Stomach smooth muscle (tissue), 2 donors: Measurements from ENCODE around the gene TSPAN17.
A peak's percentile ranks its signal among the peaks of the same experiment; 100 is the strongest.

Experiments used
- H3K27ac ChIP-seq: one replicate; pipeline ENCODE4 v1.7.0; 2013; ENCODE audit warnings: mild to moderate bottlenecking, low read length, inconsistent platforms
- H3K27me3 ChIP-seq, 2 donors: one replicate each; pipeline ENCODE4 v1.7.0; 2013; ENCODE audit warnings: low read length in 2 of 2; ENCODE audit not compliant: insufficient read depth in 2 of 2, control insufficient read depth in 1 of 2
- H3K36me3 ChIP-seq, 2 donors: one replicate each; pipeline ENCODE4 v1.7.0; 2013; ENCODE audit warnings: low read length in 2 of 2; ENCODE audit not compliant: control insufficient read depth in 2 of 2, insufficient read depth in 2 of 2
- H3K4me1 ChIP-seq: one replicate; pipeline ENCODE4 v1.7.0; 2013; ENCODE audit warnings: low read length; ENCODE audit not compliant: control insufficient read depth, insufficient read depth
- H3K4me3 ChIP-seq, 2 donors: one replicate each; pipeline ENCODE4 v1.7.0; 2013; ENCODE audit warnings: low read length in 2 of 2
- H3K9ac ChIP-seq, 2 donors: one replicate each; pipeline ENCODE4 v1.7.0; 2013; ENCODE audit warnings: low read length in 2 of 2, mild to moderate bottlenecking in 1 of 2
- H3K9me3 ChIP-seq, 2 donors: one replicate each; pipeline ENCODE4 v1.7.0; 2013; ENCODE audit warnings: low read length in 2 of 2; ENCODE audit not compliant: control insufficient read depth in 2 of 2
- donor health status: healthy.
- donor health status: Pancreatic carcinoma.

TSPAN17 gene

DNA sequence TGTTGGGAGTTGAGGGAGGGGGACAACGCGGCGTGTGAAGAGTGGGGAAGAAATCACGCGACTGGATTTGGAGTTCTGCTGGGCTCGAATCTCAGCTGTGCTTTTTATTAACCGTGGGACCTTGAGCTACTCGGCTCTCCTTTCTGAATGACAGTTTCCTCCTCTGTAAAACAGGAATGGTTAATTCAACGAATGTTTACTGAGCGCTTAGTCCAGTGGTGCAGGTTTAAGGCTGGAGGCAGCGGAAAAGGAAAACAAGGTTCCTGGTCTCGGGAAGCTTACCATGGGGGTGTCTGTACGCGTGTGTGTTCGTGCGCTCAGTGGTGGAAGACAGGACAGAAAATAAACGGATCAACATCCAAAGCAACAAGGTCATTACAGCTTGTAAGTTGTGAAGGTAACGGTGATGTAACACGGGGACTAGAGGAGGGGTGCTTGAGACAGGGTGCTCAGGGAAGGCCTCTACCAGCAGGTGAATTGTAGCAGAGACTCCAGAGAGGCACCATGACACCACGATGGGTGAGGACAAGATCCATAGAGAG, 16.5 kb upstream of the TSPAN17 start:
- Histone ChIP-seq H3K4me3 (peak overlapping the region; percentile 40 to 66), H3K9ac (no peak overlapping the region), H3K4me1 (peaks cover 17% of the 10 kb centered on the region), H3K27me3 (peaks cover 59 to 65% of the 10 kb centered on the region in 2 donors), H3K36me3 (no peaks in the 10 kb centered on the region), H3K9me3 (peaks cover 0 to 4% of the 10 kb centered on the region in 2 donors), H3K27ac (no peak overlapping the region)

DNA sequence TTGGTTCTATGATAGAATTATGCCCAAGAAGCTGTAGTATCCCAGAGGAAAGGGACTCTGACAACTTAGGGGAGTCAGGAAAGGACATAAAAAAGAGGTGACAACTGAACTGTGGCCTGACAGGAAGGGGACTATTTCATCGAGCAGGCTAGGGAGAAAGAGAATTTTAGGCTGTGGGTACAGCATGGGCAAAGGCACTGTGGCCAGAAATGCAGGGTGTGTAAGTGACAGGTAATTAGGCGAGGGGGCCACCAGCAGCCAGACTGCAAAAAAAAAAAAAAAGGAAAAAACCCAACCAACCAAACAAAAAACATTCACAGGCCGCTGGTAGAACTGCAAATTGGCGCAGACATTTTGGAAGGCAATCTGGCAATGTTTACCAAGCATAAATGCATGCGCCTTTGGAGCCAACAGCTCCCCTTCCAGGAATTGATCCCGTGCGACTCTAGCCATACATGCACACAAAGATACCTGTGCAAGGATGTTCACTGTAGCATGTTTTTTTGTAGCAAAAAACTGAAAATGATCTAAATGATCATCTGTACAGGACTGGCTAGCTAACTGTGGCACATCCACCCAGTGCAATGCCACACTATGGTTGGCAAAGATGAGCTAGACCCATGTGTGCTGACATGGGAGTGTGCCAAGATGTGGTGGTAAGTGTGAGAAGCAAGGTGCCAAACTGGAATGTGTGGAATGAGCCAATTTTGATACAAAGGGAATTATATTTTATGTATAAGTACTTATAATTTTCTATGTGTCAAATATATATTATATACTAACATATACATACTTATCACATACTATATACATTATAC, 15.7 kb upstream of the TSPAN17 start:
- H3K36me3 ChIP-seq, result no peaks in the 10 kb centered on the region
- no peak overlapping the region for H3K27ac ChIP-seq
- no peak overlapping the region for H3K4me3 ChIP-seq
- H3K9me3 ChIP-seq, result peaks cover 0 to 4% of the 10 kb centered on the region in 2 donors
- peaks cover 53 to 58% of the 10 kb centered on the region in 2 donors for H3K27me3 ChIP-seq
- H3K4me1 ChIP-seq, result peaks cover 17% of the 10 kb centered on the region
- H3K9ac ChIP-seq, result no peak overlapping the region

DNA sequence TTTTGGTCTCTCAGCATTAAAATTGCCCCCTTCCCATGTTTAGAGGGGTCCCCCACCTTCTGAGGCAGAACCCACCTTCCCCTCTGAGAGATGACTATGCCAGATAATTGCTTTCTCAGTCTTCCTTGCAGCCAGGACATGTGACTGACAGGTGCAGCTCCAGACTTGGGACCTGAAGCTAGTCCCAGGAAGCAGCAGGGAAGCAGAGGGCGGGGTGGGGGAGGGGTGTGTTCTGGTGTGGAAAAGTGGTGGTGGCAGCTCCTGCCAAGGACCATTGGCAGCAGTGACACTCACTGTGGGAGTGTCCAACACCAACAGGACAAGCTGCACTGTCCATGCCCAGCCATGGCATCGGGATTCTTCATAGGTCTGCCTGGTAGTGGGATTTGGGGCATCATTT, 14.5 kb upstream of the TSPAN17 start:
- Histone ChIP-seq H3K27ac (no peak overlapping the region), H3K36me3 (no peaks in the 10 kb centered on the region), H3K9me3 (peaks cover 0 to 4% of the 10 kb centered on the region in 2 donors), H3K9ac (no peak overlapping the region), H3K4me1 (peaks cover 17% of the 10 kb centered on the region), H3K27me3 (peaks cover 42 to 48% of the 10 kb centered on the region in 2 donors), H3K4me3 (no peak overlapping the region)

DNA sequence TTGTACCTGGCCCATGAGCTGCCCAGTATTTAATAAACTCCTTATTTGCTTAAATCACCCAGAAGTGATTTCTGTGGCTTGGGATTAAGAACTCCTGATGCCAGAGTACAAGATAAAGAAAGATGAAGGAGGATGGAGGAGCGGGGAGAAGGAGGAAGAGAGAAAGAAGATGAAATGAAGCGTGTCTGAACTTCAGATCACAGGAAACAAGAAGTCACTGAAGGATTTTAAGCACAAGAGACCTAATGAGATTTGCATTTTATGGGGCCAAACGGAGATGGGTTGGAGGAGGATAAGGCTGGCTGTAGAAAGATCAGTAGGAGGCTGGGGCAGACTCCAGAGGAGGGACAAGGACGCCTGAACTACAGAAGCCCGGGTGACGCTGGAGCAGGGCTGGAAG, 13.7 kb upstream of the TSPAN17 start:
- Histone ChIP-seq H3K9me3 (peaks cover 0 to 4% of the 10 kb centered on the region in 2 donors), H3K27ac (no peak overlapping the region), H3K27me3 (peaks cover 33 to 39% of the 10 kb centered on the region in 2 donors), H3K4me3 (no peak overlapping the region), H3K4me1 (peaks cover 17% of the 10 kb centered on the region), H3K9ac (no peak overlapping the region), H3K36me3 (no peaks in the 10 kb centered on the region)

DNA sequence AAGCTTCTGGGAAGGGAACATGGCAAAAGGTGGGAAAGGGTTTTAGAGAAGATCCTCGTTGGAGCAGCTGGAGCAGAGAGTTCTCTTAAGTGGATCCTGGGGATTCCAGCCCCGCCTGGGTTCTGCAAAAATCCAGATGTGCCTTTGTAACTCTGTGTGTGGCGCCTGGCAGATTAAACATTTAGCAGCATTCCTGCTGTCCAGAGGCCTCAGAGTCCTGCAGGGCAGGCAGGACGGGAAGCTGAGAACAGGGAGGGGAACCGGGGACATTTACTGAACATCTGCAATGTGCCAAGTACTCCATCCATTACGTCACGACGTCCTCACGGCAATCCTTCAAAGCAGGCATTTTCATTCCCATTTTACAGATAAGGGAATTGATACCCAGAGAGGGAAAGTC, 10.9 kb upstream of the TSPAN17 start:
- peaks cover 11 to 13% of the 10 kb centered on the region in 2 donors for H3K27me3 ChIP-seq
- H3K27ac ChIP-seq, result no peak overlapping the region
- H3K9ac ChIP-seq, result no peak overlapping the region
- H3K36me3 ChIP-seq, result no peaks in the 10 kb centered on the region
- H3K4me3 ChIP-seq, result no peak overlapping the region
- peaks cover 4% of the 10 kb centered on the region for H3K4me1 ChIP-seq
- peaks cover 0 to 4% of the 10 kb centered on the region in 2 donors for H3K9me3 ChIP-seq

DNA sequence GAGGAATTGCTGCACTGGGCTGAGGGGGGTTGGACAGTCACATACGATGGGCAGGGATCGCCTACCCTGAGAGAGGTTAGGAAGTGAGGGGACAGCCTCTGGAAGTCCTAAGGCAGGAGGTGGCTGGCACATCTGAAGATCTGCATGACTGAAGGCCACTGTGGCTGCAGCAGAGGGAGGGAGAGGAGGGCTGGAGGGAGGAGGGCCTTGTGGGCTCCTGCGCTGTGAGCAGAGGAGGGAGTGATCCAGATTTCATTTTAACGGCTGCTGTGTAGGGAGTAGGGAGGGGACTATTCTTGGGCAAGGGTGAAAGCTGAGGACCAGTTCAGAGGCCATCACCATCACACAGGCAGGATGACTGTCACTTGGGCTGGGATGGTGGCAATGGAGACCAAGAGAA, 9.7 kb upstream of the TSPAN17 start:
- no peak overlapping the region for H3K27ac ChIP-seq
- no peak overlapping the region for H3K4me3 ChIP-seq
- peaks cover 4% of the 10 kb centered on the region for H3K4me1 ChIP-seq
- peaks cover 4 to 9% of the 10 kb centered on the region in 2 donors for H3K27me3 ChIP-seq
- peaks cover 0 to 4% of the 10 kb centered on the region in 2 donors for H3K9me3 ChIP-seq
- H3K36me3 ChIP-seq, result no peaks in the 10 kb centered on the region
- no peak overlapping the region for H3K9ac ChIP-seq

DNA sequence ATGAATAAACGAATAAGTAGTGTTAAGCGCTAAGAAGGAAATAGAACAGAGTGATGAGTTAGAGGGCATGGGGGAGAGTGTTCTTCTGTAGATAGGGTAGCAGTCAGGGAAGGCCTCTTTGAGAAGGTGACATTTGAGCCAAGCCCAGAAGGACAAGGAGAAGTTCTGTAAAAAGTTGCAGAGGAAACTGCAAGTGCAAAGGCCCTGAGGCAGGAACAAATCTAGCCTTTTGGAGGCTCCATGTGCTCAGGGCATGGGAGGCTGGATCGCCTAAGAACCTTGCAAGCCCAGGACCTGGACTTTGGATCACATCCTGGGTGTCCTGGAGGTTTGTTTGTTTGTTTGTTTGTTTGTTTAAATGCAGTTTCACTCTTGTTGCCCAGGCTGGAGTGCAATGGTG, 8.8 kb upstream of the TSPAN17 start:
- H3K27ac ChIP-seq, result no peak overlapping the region
- H3K36me3 ChIP-seq, result no peaks in the 10 kb centered on the region
- peaks cover 0 to 4% of the 10 kb centered on the region in 2 donors for H3K9me3 ChIP-seq
- peaks cover 0 to 9% of the 10 kb centered on the region in 2 donors for H3K27me3 ChIP-seq
- peaks cover 4% of the 10 kb centered on the region for H3K4me1 ChIP-seq
- no peak overlapping the region for H3K4me3 ChIP-seq
- no peak overlapping the region for H3K9ac ChIP-seq

DNA sequence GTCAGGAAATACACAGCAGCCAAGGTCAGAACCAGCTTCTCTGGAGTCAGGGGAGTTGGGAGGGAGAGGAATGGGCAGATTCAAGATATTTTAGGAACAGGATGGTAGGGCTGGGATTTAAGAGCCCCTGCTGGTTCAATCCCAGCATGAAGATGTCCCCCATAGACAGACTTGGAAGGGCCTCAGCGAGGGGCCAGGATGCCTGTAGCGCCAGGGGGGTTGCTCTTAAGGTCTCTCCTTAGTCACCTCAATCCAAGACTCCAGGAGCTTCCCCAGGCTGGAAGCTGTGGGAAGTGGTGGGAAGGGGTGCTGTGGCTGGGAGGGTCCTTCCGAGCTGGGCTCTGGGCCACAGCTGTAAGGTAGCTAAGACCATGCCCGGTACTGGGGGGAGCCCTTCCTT, 8.1 kb upstream of the TSPAN17 start:
- no peak overlapping the region for H3K9ac ChIP-seq
- H3K36me3 ChIP-seq, result no peaks in the 10 kb centered on the region
- no peak overlapping the region for H3K27ac ChIP-seq
- peaks cover 0 to 6% of the 10 kb centered on the region in 2 donors for H3K27me3 ChIP-seq
- peaks cover 0 to 4% of the 10 kb centered on the region in 2 donors for H3K9me3 ChIP-seq
- peaks cover 4% of the 10 kb centered on the region for H3K4me1 ChIP-seq
- no peak overlapping the region for H3K4me3 ChIP-seq

DNA sequence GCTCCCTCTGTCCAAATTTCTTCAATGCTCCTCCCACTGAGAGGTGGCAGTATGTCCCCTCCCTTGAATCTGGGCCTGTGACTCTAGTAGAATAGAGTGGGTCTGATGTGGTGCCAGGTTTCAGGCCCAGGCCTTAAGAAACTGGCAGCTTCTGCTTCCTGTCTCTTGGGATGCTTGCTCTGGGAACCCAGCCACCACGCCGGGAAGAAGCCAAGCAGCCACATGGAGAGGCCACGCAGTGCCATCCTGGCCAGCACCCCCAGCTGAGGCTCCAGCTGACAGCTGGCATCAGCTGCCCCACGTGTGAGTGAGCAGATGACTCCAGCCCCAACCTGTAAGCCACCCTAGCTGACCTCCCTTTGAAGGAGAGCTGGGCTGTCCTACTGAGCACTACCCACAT, 7.3 kb upstream of the TSPAN17 start:
- no peaks in the 10 kb centered on the region for H3K36me3 ChIP-seq
- H3K9me3 ChIP-seq, result peaks cover 0 to 4% of the 10 kb centered on the region in 2 donors
- H3K27me3 ChIP-seq, result peaks cover 0 to 5% of the 10 kb centered on the region in 2 donors
- H3K4me3 ChIP-seq, result no peak overlapping the region
- peaks cover 4% of the 10 kb centered on the region for H3K4me1 ChIP-seq
- no peak overlapping the region for H3K9ac ChIP-seq
- no peak overlapping the region for H3K27ac ChIP-seq

DNA sequence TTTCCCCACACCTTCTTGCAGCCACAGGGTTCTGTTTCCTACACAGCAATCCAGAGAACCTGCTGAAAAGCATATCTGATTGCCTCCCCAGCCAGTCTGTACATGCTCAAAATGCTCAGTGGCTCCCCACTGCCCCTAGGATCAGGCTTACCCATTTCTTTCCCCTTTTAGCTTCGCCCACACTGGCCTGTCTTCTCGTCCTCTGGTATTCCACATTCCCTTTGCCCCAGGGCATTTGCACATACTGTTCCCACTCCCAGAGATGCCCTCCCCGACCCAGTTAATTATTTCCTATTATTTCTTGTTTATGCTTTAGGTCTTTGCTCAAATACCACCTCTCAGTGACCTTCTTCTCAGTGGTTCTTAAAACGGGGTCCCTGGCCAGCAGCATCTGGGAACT, 6.7 kb upstream of the TSPAN17 start:
- no peak overlapping the region for H3K9ac ChIP-seq
- no peak overlapping the region for H3K27ac ChIP-seq
- H3K9me3 ChIP-seq, result peaks cover 0 to under 1% of the 10 kb centered on the region in 2 donors
- H3K27me3 ChIP-seq, result no peaks in the 10 kb centered on the region
- H3K4me1 ChIP-seq, result peaks cover 4% of the 10 kb centered on the region
- no peaks in the 10 kb centered on the region for H3K36me3 ChIP-seq
- no peak overlapping the region for H3K4me3 ChIP-seq
